ENCODE measurements around the gene AGPAT3. TPM values are rescaled to one million over a fixed set of nuclear protein-coding genes. Genes with fewer than 3 reads are reported as not detected.

Gene AGPAT3
- total and polyA plus RNA-seq, 9 donors: 19.2 to 32.2 (median 27.7) TPM

DNA sequence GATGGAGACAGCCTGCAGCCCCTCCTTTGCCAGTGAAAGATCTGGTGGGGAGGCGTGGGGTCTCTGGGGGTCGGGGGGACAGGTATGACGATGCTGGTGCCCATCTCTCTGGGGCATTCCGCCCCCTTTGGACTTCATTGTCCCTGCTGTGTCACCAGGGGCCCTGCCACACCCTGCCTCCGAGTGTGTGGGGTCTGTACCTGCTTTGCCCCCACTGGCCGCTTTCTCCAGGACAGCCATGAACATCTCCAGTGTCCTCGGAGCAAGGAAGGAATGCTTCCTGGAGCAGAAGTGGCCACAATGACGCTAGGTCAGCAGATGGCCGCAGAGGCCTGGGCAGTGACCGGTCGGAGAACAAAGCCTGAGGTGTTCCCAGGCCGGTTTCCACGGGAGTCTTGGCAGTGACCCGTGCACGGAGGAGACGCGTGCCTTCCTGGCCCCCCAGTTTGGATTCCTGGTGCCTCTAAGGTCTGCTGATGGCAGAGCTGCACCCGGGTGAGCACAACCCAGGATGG is 128.5 kb downstream of the AGPAT3 start:
- no peak overlapping the region for H3K4me3 ChIP-seq (ENCODE audit: low read length)
- DNase-seq: no peak
- 80% methylated on average over 18 of the region's 18 CpGs for WGBS (ENCODE audit: insufficient coverage)
- H3K4me1 ChIP-seq (ENCODE audit: control insufficient read depth, insufficient read depth, low read length): no peaks in the 10 kb centered on the region
- H3K36me3 ChIP-seq (ENCODE audit: control insufficient read depth, insufficient read depth, low read length): no peaks in the 10 kb centered on the region
- H3K27me3 ChIP-seq (ENCODE audit: control insufficient read depth, insufficient read depth, low read length): peaks cover 17% of the 10 kb centered on the region
- H3K9me3 ChIP-seq (replicated peaks; ENCODE audit: control insufficient read depth, low read depth, low read length): no peaks in the 10 kb centered on the region
- H3K27ac ChIP-seq (ENCODE audit: low read length): no peak overlapping the region

DNA sequence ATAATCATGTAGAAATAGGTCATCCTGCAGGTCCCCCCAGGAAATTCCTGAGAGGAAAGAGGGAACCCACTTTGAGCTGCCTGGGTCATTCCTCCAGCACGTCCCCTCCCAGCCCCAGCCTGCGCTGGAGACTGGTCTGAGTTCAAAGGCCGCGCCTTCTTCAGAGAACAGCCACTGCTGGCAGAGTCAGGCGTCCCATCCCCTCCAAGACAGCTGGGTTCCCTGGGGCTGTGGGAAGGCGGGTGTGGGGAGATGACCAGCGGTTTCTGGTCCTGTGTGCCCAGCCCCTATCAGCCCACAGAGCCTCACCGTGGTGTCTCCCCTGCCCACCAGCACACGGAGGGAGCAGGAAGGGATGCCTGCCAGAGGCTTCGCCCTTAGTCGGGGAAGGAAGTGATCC is 129.1 kb downstream of the AGPAT3 start:
- H3K36me3 ChIP-seq (ENCODE audit: control insufficient read depth, insufficient read depth, low read length): no peaks in the 10 kb centered on the region
- 47% methylated on average over 2 of the region's 11 CpGs for WGBS (ENCODE audit: insufficient coverage)

DNA sequence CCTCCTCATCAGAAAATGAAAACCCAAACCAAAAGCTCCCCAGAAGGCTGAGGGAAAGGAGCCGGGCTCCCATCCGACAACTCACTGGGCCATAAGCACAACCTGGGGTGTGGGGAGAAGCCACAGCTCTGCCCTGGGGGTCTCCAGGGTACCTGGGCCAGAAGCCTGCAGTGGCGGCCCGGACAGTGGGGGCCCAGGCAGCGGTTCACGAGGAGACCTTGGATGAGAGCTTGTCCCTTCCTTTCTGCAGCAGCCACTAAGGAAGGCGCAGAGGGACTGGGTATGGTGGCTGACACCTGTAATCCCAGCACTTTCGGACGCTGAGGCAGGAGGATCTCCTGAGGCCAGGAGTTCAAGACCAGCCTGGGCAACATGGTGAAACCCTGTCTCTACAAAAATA is 129.6 kb downstream of the AGPAT3 start:
- Histone ChIP-seq H3K36me3 (ENCODE audit: control insufficient read depth, insufficient read depth, low read length) (no peaks in the 10 kb centered on the region), H3K27ac (ENCODE audit: low read length) (no peak overlapping the region), H3K9me3 (replicated peaks; ENCODE audit: control insufficient read depth, low read depth, low read length) (no peaks in the 10 kb centered on the region), H3K27me3 (ENCODE audit: control insufficient read depth, insufficient read depth, low read length) (peaks cover 16% of the 10 kb centered on the region), H3K4me1 (ENCODE audit: control insufficient read depth, insufficient read depth, low read length) (no peaks in the 10 kb centered on the region), H3K4me3 (ENCODE audit: low read length) (no peak overlapping the region)
- DNase-seq: no peak
- 87% methylated on average over 8 of the region's 9 CpGs for WGBS (ENCODE audit: insufficient coverage)

More for the DNA sequence above, 129.1 kb downstream of the AGPAT3 start:
- Histone ChIP-seq H3K9me3 (replicated peaks; ENCODE audit: control insufficient read depth, low read depth, low read length) (no peaks in the 10 kb centered on the region), H3K4me3 (ENCODE audit: low read length) (no peak overlapping the region), H3K27me3 (ENCODE audit: control insufficient read depth, insufficient read depth, low read length) (peaks cover 15% of the 10 kb centered on the region), H3K27ac (ENCODE audit: low read length) (no peak overlapping the region), H3K4me1 (ENCODE audit: control insufficient read depth, insufficient read depth, low read length) (no peaks in the 10 kb centered on the region)
- no peak for DNase-seq

DNA sequence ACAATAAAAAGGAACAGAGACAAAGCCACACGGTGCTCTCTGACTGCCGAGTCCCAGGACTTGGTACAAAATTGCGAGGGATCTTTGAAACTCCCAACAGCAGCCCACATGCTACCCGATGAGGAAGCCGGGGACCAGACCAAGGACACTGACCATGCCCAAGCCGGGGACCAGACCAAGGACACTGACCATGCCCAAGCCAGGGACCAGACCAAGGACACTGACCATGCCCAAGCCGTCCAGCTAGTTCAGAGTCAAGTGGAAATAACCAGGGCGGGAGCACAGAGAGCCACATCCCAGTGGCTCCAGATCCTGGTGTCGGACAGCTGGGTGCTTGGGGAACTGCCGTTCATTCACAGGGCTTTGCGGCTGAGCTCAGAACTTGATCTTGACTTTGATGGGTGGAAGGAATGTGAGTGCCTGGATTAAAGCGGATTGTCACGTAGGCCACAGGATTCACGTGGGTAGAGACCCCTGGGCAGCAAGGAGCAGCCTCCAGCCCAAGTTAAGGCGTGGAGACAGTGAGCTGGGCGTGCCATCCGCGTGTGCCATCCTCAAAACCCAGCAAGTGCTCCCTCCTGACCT is 130.6 kb downstream of the AGPAT3 start:
- no peak for DNase-seq
- no peak overlapping the region for H3K4me3 ChIP-seq (ENCODE audit: low read length)
- WGBS (ENCODE audit: insufficient coverage): 84% methylated on average over 17 of the region's 18 CpGs

DNA sequence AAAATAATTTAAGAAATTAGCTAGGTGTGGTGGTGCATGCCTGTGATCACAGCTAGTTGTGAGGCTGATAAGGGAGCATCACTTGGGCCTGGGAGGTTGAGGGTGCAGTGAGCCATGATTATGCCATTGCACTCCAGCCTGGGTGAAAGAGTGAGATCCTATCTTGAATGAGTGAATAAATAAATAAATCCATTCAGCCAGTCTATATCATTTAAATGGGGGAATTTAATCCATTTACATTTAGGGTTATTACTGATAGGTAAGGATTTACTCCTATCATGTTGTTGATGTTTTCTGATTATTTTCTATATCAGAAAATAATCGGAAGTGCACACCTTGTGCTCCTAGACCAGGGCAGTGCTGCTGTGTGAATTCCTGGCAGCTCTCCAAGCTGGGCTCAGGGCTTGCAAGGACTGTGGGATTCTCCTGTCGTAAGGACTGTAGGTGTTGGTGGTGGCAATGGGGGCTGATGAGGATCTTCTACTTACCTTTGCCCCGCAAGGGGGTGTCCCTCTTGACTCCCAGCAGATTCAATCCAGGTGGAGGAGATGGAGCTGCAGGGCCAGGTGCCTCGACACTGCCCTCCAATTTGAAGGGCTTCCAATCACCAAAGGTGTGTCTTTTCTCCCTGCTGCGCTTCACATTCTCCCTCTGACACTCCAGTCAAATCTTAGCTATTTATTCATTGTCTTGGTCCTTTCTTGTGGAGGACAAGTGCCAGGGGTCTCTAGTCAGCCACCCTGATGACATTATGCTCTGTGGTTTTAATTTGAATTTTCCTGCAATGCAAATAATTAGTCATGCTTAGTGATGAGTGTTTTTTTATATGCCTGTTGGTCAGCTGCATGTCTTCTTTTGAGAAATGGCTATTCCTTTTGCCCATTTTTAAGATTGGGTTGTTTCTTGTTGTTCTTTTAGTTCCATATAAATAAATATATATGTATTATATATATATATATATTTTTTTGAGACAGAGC is 133.0 kb downstream of the AGPAT3 start:
- Histone ChIP-seq H3K27ac (ENCODE audit: low read length) (no peak overlapping the region), H3K9me3 (replicated peaks; ENCODE audit: control insufficient read depth, low read depth, low read length) (no peaks in the 10 kb centered on the region), H3K4me3 (ENCODE audit: low read length) (no peak overlapping the region), H3K4me1 (ENCODE audit: control insufficient read depth, insufficient read depth, low read length) (peaks cover 7% of the 10 kb centered on the region), H3K36me3 (ENCODE audit: control insufficient read depth, insufficient read depth, low read length) (no peaks in the 10 kb centered on the region), H3K27me3 (ENCODE audit: control insufficient read depth, insufficient read depth, low read length) (peaks cover 16% of the 10 kb centered on the region)
- DNase-seq: no peak
- 80% methylated on average over 1 of the region's 5 CpGs for WGBS (ENCODE audit: insufficient coverage)

More for the DNA sequence above, 130.6 kb downstream of the AGPAT3 start:
- peaks cover 6% of the 10 kb centered on the region for H3K4me1 ChIP-seq (ENCODE audit: control insufficient read depth, insufficient read depth, low read length)
- no peak overlapping the region for H3K27ac ChIP-seq (ENCODE audit: low read length)
- H3K27me3 ChIP-seq (ENCODE audit: control insufficient read depth, insufficient read depth, low read length): peaks cover 21% of the 10 kb centered on the region
- H3K36me3 ChIP-seq (ENCODE audit: control insufficient read depth, insufficient read depth, low read length): no peaks in the 10 kb centered on the region
- H3K9me3 ChIP-seq (replicated peaks; ENCODE audit: control insufficient read depth, low read depth, low read length): no peaks in the 10 kb centered on the region

DNA sequence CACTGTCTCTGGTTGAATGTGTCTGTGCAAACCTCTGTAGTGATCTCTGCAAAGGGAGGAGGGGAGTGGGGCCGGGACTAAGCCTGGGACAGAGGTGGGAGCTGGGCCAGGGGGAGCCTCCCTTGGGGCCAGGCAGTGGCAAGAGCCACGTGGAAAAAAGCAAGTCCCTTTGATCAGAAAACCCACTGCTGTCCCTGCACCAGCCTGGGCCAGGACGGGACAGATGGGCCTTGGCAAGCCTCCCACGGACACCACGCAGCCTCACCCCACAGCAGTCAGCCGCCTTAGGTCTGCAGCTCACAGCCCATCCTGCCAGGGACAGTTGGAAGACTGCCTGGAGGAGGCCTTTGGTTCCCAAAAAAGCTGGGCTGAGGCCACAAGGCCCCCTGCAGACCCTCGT is 135.3 kb downstream of the AGPAT3 start:
- 10% methylated on average over 4 of the region's 7 CpGs for WGBS (ENCODE audit: insufficient coverage)
- no peaks in the 10 kb centered on the region for H3K36me3 ChIP-seq (ENCODE audit: control insufficient read depth, insufficient read depth, low read length)

DNA sequence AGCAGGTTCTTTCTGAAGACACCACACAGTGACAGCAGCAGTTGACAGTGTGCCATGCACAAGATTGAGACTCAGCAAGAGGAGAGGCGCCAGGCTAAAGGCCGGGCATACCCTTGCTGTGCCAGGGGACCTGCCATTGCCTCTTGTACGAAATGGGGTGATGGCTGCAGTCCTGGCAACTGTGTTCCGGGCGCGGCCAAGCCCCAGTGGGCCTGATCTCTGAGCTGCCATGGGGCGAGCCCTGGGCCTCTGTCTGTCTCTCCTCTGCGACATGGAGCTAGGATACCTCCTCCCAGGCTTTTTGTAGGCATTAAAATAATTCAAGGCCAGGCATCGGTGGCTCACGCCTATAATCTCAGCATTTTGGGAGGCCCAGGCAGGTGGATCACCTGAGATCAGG is 137.5 kb downstream of the AGPAT3 start:
- Histone ChIP-seq H3K27ac (ENCODE audit: low read length) (no peak overlapping the region), H3K4me1 (ENCODE audit: control insufficient read depth, insufficient read depth, low read length) (peaks cover 7% of the 10 kb centered on the region), H3K4me3 (ENCODE audit: low read length) (no peak overlapping the region), H3K27me3 (ENCODE audit: control insufficient read depth, insufficient read depth, low read length) (peaks cover 13% of the 10 kb centered on the region), H3K9me3 (replicated peaks; ENCODE audit: control insufficient read depth, low read depth, low read length) (no peaks in the 10 kb centered on the region), H3K36me3 (ENCODE audit: control insufficient read depth, insufficient read depth, low read length) (no peaks in the 10 kb centered on the region)
- WGBS (ENCODE audit: insufficient coverage): 95% methylated on average over 10 of the region's 10 CpGs
- DNase-seq: no peak

More for the DNA sequence above, 135.3 kb downstream of the AGPAT3 start:
- no peak overlapping the region for H3K4me3 ChIP-seq (ENCODE audit: low read length)
- peaks cover 13% of the 10 kb centered on the region for H3K27me3 ChIP-seq (ENCODE audit: control insufficient read depth, insufficient read depth, low read length)
- no peak overlapping the region for H3K27ac ChIP-seq (ENCODE audit: low read length)
- no peak for DNase-seq
- no peaks in the 10 kb centered on the region for H3K9me3 ChIP-seq (replicated peaks; ENCODE audit: control insufficient read depth, low read depth, low read length)
- H3K4me1 ChIP-seq (ENCODE audit: control insufficient read depth, insufficient read depth, low read length): peaks cover 7% of the 10 kb centered on the region

DNA sequence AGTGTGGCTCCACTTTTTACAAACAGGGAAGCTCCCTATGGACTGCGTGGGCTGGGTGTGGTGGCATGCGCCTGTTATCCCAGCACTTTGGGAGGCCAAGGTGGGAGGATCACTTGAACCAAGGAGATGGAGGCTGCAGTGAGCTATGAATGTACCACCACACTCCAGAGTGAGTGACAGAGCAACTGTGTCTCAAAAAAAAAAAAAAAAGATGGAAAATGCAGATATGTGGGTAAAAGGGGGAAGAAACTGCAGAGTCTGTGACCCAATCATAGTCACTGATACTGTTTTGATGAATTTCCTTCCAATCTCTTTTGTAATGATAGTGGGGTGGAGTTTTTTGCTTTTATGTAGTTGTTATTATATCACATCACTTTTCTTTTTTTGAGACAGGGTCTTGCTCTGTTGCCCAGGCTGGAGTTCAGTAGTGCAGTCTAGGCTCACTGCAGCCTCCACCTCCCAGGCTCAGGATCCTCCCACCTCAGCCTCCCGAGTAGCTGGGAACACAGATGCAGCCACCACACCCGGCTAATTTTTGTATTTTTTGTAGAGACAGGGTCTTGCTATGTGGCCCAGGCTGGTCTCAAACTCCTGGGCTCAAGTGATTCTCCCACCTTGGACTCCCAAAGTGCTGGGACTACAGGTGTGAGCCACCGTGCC is 138.4 kb downstream of the AGPAT3 start:
- DNase-seq: no peak
- peaks cover 7% of the 10 kb centered on the region for H3K4me1 ChIP-seq (ENCODE audit: control insufficient read depth, insufficient read depth, low read length)

DNA sequence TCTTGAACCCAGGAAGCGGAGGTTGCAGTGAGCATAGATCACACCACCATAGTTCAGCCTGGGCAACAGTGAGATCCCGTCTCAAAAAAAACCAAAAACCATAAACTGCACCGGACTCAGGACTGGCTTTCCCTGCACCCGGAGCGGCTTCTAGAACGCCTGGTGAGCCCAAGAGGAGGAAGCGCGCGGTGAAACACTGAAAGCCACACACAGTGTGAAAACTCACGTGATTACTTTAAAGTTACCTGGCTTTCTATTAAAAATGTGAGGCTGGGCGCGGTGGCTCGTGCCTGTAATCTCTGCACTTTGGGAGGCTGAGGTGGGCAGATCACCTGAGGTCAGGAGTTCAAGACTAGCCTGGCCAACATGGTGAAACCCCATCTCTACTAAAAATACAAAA is 140.0 kb downstream of the AGPAT3 start:
- no peak for DNase-seq
- Histone ChIP-seq H3K4me1 (ENCODE audit: control insufficient read depth, insufficient read depth, low read length) (peaks cover 6% of the 10 kb centered on the region), H3K9me3 (replicated peaks; ENCODE audit: control insufficient read depth, low read depth, low read length) (no peaks in the 10 kb centered on the region), H3K36me3 (ENCODE audit: control insufficient read depth, insufficient read depth, low read length) (no peaks in the 10 kb centered on the region), H3K27me3 (ENCODE audit: control insufficient read depth, insufficient read depth, low read length) (peaks cover 4% of the 10 kb centered on the region), H3K4me3 (ENCODE audit: low read length) (no peak overlapping the region), H3K27ac (ENCODE audit: low read length) (no peak overlapping the region)
- WGBS (ENCODE audit: insufficient coverage): 91% methylated on average over 10 of the region's 13 CpGs

More for the DNA sequence above, 138.4 kb downstream of the AGPAT3 start:
- Histone ChIP-seq H3K9me3 (replicated peaks; ENCODE audit: control insufficient read depth, low read depth, low read length) (no peaks in the 10 kb centered on the region), H3K27ac (ENCODE audit: low read length) (no peak overlapping the region), H3K27me3 (ENCODE audit: control insufficient read depth, insufficient read depth, low read length) (peaks cover 10% of the 10 kb centered on the region), H3K4me3 (ENCODE audit: low read length) (no peak overlapping the region), H3K36me3 (ENCODE audit: control insufficient read depth, insufficient read depth, low read length) (no peaks in the 10 kb centered on the region)
- WGBS (ENCODE audit: insufficient coverage): 100% methylated on average over 1 of the region's 5 CpGs

DNA sequence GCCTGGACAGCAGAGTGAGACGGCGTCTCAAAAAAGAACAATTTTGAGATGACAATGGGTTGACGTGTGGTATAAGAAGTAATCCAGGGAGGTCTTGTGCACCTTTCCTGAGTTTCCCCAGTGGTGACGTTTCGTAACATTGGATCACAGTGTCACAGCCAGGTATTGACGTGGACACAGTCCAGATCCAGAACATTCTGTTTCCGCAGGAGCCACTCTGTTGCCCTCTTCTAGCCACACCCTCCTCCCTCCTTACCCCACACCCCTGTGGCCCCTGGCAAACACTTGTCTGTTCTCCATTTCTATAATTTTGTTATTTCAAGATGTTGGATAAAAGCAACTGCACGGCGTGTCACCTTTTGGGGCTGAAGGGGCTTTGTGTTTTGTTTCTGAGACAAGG is 140.6 kb downstream of the AGPAT3 start:
- H3K4me1 ChIP-seq (ENCODE audit: control insufficient read depth, insufficient read depth, low read length): peaks cover under 1% of the 10 kb centered on the region
- no peaks in the 10 kb centered on the region for H3K9me3 ChIP-seq (replicated peaks; ENCODE audit: control insufficient read depth, low read depth, low read length)
- no peak overlapping the region for H3K27ac ChIP-seq (ENCODE audit: low read length)
- WGBS (ENCODE audit: insufficient coverage): 82% methylated on average over 6 of the region's 9 CpGs
- no peak for DNase-seq
- peaks cover 2% of the 10 kb centered on the region for H3K27me3 ChIP-seq (ENCODE audit: control insufficient read depth, insufficient read depth, low read length)
- H3K36me3 ChIP-seq (ENCODE audit: control insufficient read depth, insufficient read depth, low read length): no peaks in the 10 kb centered on the region
- H3K4me3 ChIP-seq (ENCODE audit: low read length): no peak overlapping the region
